ENCODE results near the gene CHN1. TPM values are rescaled to one million over a fixed set of nuclear protein-coding genes. Genes with fewer than 3 reads are reported as not detected.

CHN1 gene
- polyA plus RNA-seq, 4 donors: 2.0 to 7.8 (median 5.1) TPM

DNA sequence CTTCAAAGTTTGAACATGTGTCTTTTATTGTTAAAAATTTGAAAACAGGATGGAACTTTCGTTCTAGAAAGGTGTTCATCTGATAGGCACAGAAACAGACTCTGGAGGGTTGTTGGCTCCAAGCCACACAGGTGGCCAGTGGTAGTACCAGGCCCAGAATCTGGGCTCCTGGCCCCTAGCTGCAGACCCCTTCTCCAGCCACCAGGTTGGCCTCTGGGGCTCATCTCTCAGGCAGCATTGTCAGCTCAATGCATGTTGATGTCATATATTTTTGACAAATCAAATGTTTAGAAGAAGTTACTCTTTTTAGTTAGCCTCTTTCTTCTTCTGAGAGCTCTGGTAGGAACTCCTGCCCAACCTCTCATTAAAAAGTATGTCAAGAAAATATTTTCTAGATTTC is 206.4 kb downstream of the CHN1 start:
- H3K27me3 ChIP-seq (ENCODE audit: control insufficient read depth in 3 of 3, insufficient read depth in 3 of 3, low read length in 3 of 3): no peaks in the 10 kb centered on the region
- no peak overlapping the region for H3K27ac ChIP-seq (ENCODE audit: low read depth in 1 of 3, low read length in 2 of 3)
- no peaks in the 10 kb centered on the region for H3K9me3 ChIP-seq (ENCODE audit: control insufficient read depth in 2 of 2, insufficient read depth in 1 of 2, low read depth in 1 of 2, low read length in 1 of 2)
- no peak for FAIRE-seq
- H3K36me3 ChIP-seq (ENCODE audit: control insufficient read depth in 3 of 3, insufficient read depth in 2 of 3, low read depth in 1 of 3, low read length in 3 of 3): peaks cover 0 to 2% (median 0%) of the 10 kb centered on the region in 3 donors
- no peak overlapping the region for H3K4me3 ChIP-seq (ENCODE audit: low read depth in 1 of 3, low read length in 3 of 3)
- 50 to 91% (median 83%) methylated on average over 1 of the region's 1 CpG for WGBS, 3 donors
- no peak for DNase-seq
- H3K4me1 ChIP-seq (ENCODE audit: control insufficient read depth in 3 of 3, insufficient read depth in 2 of 3, low read depth in 1 of 3, low read length in 2 of 3): no peaks in the 10 kb centered on the region

DNA sequence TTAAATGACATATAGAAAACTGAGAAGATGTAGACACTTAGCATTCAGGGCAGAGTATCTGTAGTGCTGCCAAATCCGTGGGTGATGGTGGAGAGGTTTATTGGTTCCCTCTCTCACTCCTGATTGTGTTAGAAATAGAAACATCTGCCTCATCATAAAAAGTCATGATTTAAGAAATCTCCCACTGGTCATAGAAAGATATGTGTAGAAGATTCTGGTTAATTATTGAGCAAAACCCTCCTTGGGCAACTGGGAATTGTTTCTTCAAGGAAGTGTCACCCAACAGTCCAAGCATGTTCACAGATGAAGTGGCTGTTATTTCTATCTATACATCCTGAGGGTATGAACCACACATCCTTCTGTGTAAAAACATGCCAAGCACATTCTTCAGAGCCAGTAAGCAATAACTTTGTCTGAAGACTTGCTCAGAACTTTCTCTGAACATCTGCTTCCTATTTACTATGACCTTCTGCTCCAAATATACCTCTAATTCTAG is 207.4 kb downstream of the CHN1 start:
- Histone ChIP-seq H3K27me3 (ENCODE audit: control insufficient read depth in 3 of 3, insufficient read depth in 3 of 3, low read length in 3 of 3) (no peaks in the 10 kb centered on the region), H3K4me3 (ENCODE audit: low read depth in 1 of 3, low read length in 3 of 3) (no peak overlapping the region), H3K9me3 (ENCODE audit: control insufficient read depth in 2 of 2, insufficient read depth in 1 of 2, low read depth in 1 of 2, low read length in 1 of 2) (no peaks in the 10 kb centered on the region), H3K36me3 (ENCODE audit: control insufficient read depth in 3 of 3, insufficient read depth in 2 of 3, low read depth in 1 of 3, low read length in 3 of 3) (no peaks in the 10 kb centered on the region), H3K27ac (ENCODE audit: low read depth in 1 of 3, low read length in 2 of 3) (no peak overlapping the region), H3K4me1 (ENCODE audit: control insufficient read depth in 3 of 3, insufficient read depth in 2 of 3, low read depth in 1 of 3, low read length in 2 of 3) (no peaks in the 10 kb centered on the region)
- DNase-seq: peak in 1 of 2 donors; percentile 5
- FAIRE-seq: no peak
- WGBS, 3 donors: 44 to 62% (median 46%) methylated on average over 1 of the region's 1 CpG

DNA sequence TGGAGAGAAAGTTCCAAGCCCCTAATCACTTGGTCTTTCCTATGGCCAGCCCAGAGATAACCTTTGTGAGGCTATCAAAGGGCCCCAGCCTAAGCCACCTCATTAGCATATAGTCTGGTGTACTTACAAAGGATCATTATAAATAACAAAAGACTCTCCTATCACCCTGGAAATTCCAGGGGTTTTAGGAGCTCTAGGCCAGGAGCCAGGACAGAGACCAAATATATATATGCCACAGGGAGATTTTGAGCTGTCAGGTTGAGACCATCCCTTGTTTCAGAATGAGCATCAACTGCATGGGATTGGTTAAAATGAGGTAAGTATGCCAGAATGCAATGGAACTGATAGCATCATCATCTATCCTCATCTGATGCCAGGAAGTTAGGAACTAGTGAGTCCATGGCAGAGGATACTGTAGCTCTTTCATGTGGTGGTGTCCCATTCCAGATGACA is 208.8 kb downstream of the CHN1 start:
- H3K27ac ChIP-seq (ENCODE audit: low read depth in 1 of 3, low read length in 2 of 3): no peak overlapping the region
- DNase-seq: no peak
- no peak overlapping the region for H3K4me3 ChIP-seq (ENCODE audit: low read depth in 1 of 3, low read length in 3 of 3)
- no peaks in the 10 kb centered on the region for H3K9me3 ChIP-seq (ENCODE audit: control insufficient read depth in 2 of 2, insufficient read depth in 1 of 2, low read depth in 1 of 2, low read length in 1 of 2)
- H3K4me1 ChIP-seq (ENCODE audit: control insufficient read depth in 3 of 3, insufficient read depth in 2 of 3, low read depth in 1 of 3, low read length in 2 of 3): no peaks in the 10 kb centered on the region
- FAIRE-seq: no peak
- H3K27me3 ChIP-seq (ENCODE audit: control insufficient read depth in 3 of 3, insufficient read depth in 3 of 3, low read length in 3 of 3): no peaks in the 10 kb centered on the region
- H3K36me3 ChIP-seq (ENCODE audit: control insufficient read depth in 3 of 3, insufficient read depth in 2 of 3, low read depth in 1 of 3, low read length in 3 of 3): no peaks in the 10 kb centered on the region

DNA sequence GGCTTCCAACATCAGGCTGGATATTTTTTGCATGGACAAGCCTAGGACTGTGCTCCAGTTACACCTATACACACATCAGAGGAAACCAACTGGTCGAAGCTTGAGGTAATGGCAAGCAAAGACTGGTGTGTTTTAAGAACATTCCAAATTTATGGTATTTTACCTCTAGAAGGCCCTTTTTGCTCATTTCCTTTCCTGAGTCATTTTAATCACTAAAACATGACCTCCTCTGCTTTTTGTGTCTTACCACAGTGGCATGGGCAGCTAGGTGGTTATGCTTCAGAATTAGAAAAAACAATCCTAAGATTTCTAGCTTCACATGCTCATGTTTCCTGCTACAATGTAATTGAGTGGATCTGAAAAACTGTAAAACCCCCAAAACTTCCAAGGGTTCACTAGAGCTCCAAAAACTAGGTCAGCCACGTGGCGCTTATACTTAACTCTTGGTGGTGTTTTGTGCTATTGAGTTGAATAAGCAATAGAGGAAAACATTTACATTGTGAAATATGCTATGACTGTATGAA is 210.3 kb downstream of the CHN1 start:
- no peak overlapping the region for H3K4me3 ChIP-seq (ENCODE audit: low read depth in 1 of 3, low read length in 3 of 3)
- no peaks in the 10 kb centered on the region for H3K4me1 ChIP-seq (ENCODE audit: control insufficient read depth in 3 of 3, insufficient read depth in 2 of 3, low read depth in 1 of 3, low read length in 2 of 3)
- no peaks in the 10 kb centered on the region for H3K27me3 ChIP-seq (ENCODE audit: control insufficient read depth in 3 of 3, insufficient read depth in 3 of 3, low read length in 3 of 3)
- H3K36me3 ChIP-seq (ENCODE audit: control insufficient read depth in 3 of 3, insufficient read depth in 2 of 3, low read depth in 1 of 3, low read length in 3 of 3): no peaks in the 10 kb centered on the region
- DNase-seq (no peak), FAIRE-seq (no peak)
- no peaks in the 10 kb centered on the region for H3K9me3 ChIP-seq (ENCODE audit: control insufficient read depth in 2 of 2, insufficient read depth in 1 of 2, low read depth in 1 of 2, low read length in 1 of 2)
- WGBS, 3 donors: 68 to 82% (median 78%) methylated on average over 3 of the region's 3 CpGs
- H3K27ac ChIP-seq (ENCODE audit: low read depth in 1 of 3, low read length in 2 of 3): no peak overlapping the region

DNA sequence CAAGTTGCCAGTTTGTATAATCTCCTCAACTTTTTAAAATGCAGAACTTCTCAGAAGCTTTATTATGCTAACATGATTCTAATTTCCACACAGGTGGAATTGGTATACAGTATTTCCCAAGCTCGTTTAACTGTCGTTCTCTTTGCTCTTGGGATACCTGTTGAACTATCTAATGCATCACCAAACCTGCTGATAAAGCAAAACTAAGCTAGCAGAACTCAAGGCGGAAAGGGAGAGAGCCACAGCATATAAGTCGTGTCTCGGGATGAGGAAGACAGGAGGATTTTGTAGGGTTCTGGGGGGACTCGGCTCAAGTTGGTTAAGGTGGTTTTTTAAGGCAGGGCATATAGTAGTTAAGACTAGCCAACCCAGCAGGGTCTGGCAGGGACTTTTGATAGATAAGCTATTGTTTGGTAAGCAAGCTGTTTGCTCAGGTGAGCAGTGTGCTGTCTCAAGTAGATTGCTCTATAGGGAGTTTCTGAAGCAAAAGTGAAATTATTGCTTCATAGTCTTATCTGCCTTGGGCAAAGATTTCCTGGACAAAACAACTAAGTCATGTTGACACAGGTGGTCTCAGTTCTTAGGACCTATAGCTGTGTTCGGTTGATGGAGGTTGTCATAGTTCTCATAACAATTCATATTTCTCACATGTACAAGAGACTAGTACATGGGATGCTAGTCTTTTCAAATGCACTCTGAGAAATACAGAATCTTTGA is 212.7 kb downstream of the CHN1 start:
- Histone ChIP-seq H3K4me1 (ENCODE audit: control insufficient read depth in 3 of 3, insufficient read depth in 2 of 3, low read depth in 1 of 3, low read length in 2 of 3) (no peaks in the 10 kb centered on the region), H3K4me3 (ENCODE audit: low read depth in 1 of 3, low read length in 3 of 3) (no peak overlapping the region), H3K36me3 (ENCODE audit: control insufficient read depth in 3 of 3, insufficient read depth in 2 of 3, low read depth in 1 of 3, low read length in 3 of 3) (no peaks in the 10 kb centered on the region), H3K27ac (ENCODE audit: low read depth in 1 of 3, low read length in 2 of 3) (no peak overlapping the region), H3K27me3 (ENCODE audit: control insufficient read depth in 3 of 3, insufficient read depth in 3 of 3, low read length in 3 of 3) (no peaks in the 10 kb centered on the region), H3K9me3 (ENCODE audit: control insufficient read depth in 2 of 2, insufficient read depth in 1 of 2, low read depth in 1 of 2, low read length in 1 of 2) (no peaks in the 10 kb centered on the region)
- no peak for FAIRE-seq
- peak in 1 of 2 donors; percentile 26 for DNase-seq
- whole genome bisulfite sequencing, 3 donors: 32 to 60% (median 48%) methylated on average over 7 of the region's 7 CpGs

DNA sequence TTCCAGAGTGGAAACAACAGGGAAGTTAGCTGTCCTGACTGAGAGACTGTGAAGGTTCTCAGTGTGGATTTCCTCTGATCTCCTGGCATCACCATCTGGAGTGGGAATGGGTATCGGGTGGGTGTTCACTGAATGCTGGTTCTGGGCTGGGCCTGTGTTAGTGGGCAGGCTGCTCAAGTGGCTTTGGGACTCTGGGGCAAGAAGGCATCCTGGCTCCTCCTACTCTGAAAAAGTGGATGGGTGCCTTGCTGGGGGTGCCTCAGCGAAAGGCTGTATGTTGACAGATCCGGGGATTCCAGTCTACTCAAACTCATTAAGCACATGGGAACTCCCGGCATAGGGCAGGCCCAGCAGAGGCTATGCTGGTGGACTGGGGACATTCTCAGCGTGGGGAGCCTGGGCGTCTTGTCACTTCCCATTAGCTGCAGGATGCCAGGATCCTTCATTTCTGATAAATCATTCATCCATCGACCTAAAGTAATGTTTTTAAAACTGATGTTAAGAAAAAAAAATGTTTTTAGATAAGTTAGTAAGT is 213.4 kb downstream of the CHN1 start:
- WGBS, 3 donors: 74 to 83% (median 81%) methylated on average over 7 of the region's 7 CpGs
- H3K4me3 ChIP-seq (ENCODE audit: low read depth in 1 of 3, low read length in 3 of 3): no peak overlapping the region
- H3K27me3 ChIP-seq (ENCODE audit: control insufficient read depth in 3 of 3, insufficient read depth in 3 of 3, low read length in 3 of 3): no peaks in the 10 kb centered on the region
- DNase-seq (no peak), FAIRE-seq (no peak)
- no peaks in the 10 kb centered on the region for H3K4me1 ChIP-seq (ENCODE audit: control insufficient read depth in 3 of 3, insufficient read depth in 2 of 3, low read depth in 1 of 3, low read length in 2 of 3)
- H3K9me3 ChIP-seq (ENCODE audit: control insufficient read depth in 2 of 2, insufficient read depth in 1 of 2, low read depth in 1 of 2, low read length in 1 of 2): no peaks in the 10 kb centered on the region
- no peaks in the 10 kb centered on the region for H3K36me3 ChIP-seq (ENCODE audit: control insufficient read depth in 3 of 3, insufficient read depth in 2 of 3, low read depth in 1 of 3, low read length in 3 of 3)
- no peak overlapping the region for H3K27ac ChIP-seq (ENCODE audit: low read depth in 1 of 3, low read length in 2 of 3)

DNA sequence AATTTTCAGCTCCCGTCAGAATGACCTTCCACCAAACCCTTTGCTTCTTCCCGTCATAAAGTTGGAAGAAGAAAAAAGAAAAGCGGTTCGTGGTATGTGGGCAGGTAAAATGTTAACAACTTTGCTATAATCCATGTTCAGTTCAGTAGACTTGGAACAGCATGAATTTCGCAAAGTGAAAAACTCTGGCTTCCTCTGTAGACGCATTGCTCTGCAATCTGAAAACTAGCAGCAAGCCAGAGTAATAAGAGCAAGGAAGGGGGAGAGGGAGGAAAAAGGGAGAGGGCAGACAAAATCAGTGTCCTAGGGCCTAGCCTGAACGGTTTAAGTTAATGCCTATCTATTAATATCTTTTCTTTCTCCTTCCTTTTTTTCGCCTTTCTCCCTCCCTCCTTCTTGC is 214.2 kb downstream of the CHN1 start:
- no peaks in the 10 kb centered on the region for H3K9me3 ChIP-seq (ENCODE audit: control insufficient read depth in 2 of 2, insufficient read depth in 1 of 2, low read depth in 1 of 2, low read length in 1 of 2)
- no peaks in the 10 kb centered on the region for H3K36me3 ChIP-seq (ENCODE audit: control insufficient read depth in 3 of 3, insufficient read depth in 2 of 3, low read depth in 1 of 3, low read length in 3 of 3)
- H3K4me1 ChIP-seq (ENCODE audit: control insufficient read depth in 3 of 3, insufficient read depth in 2 of 3, low read depth in 1 of 3, low read length in 2 of 3): no peaks in the 10 kb centered on the region
- 83 to 91% (median 84%) methylated on average over 8 of the region's 8 CpGs for WGBS, 3 donors
- no peak for FAIRE-seq
- no peak overlapping the region for H3K4me3 ChIP-seq (ENCODE audit: low read depth in 1 of 3, low read length in 3 of 3)
- H3K27ac ChIP-seq (ENCODE audit: low read depth in 1 of 3, low read length in 2 of 3): no peak overlapping the region
- no peaks in the 10 kb centered on the region for H3K27me3 ChIP-seq (ENCODE audit: control insufficient read depth in 3 of 3, insufficient read depth in 3 of 3, low read length in 3 of 3)
- DNase-seq: no peak

DNA sequence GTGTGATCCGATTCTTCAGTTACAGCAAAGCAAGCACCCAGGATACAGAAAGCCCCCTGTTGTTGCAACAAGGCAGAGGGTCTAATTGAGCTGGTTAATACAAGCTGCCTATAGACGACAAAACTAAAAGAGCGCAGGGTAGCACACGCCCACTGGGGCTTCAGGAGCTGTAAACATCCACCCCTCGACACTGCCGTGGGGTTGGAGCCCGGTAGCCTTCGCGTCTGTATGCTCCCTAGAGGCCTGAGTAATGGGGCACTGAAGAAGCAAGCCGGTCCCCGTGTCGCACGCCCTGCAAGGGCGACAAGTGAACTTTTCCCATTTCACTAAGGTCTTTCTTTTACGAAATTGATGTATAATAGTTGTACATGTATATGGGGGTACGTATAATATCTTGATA is 216.2 kb downstream of the CHN1 start:
- DNase-seq: no peak
- H3K27ac ChIP-seq (ENCODE audit: low read depth in 1 of 3, low read length in 2 of 3): no peak overlapping the region
- no peak overlapping the region for H3K4me3 ChIP-seq (ENCODE audit: low read depth in 1 of 3, low read length in 3 of 3)
- H3K4me1 ChIP-seq (ENCODE audit: control insufficient read depth in 3 of 3, insufficient read depth in 2 of 3, low read depth in 1 of 3, low read length in 2 of 3): no peaks in the 10 kb centered on the region
- H3K36me3 ChIP-seq (ENCODE audit: control insufficient read depth in 3 of 3, insufficient read depth in 2 of 3, low read depth in 1 of 3, low read length in 3 of 3): no peaks in the 10 kb centered on the region
- whole genome bisulfite sequencing, 3 donors: 87 to 88% (median 88%) methylated on average over 16 of the region's 16 CpGs
- H3K27me3 ChIP-seq (ENCODE audit: control insufficient read depth in 3 of 3, insufficient read depth in 3 of 3, low read length in 3 of 3): peaks cover 0 to 3% (median 0%) of the 10 kb centered on the region in 3 donors
- no peaks in the 10 kb centered on the region for H3K9me3 ChIP-seq (ENCODE audit: control insufficient read depth in 2 of 2, insufficient read depth in 1 of 2, low read depth in 1 of 2, low read length in 1 of 2)
- no peak for FAIRE-seq
